K562 (cell line): ENCODE measurements around the gene MAP2K3. TPM values are rescaled to one million over a fixed set of nuclear protein-coding genes. Genes with fewer than 3 reads are reported as not detected.

Experiments
- MEF2D ChIP-seq: conservative IDR thresholded peaks from 2 replicates; pipeline ENCODE4 v1.6.1; 2016; ENCODE audit warnings: low read depth, missing genetic modification characterization, missing compliant biosample characterization
- NBN ChIP-seq: fragments of 450-650 bp; IDR thresholded peaks from 2 replicates; pipeline ENCODE4 v1.6.1; 2016; ENCODE audit warnings: low read depth, mild to moderate bottlenecking
- NR4A1 ChIP-seq, 2 experiments: fragments of 250-450 bp in 1 of 2; fragments of 450-650 bp in 1 of 2; sonication (Bioruptor Pico) in 1 of 2; IDR thresholded peaks; 2 replicates each; pipeline versions ENCODE4 v1.4.0 to v1.6.1; 2016 to 2020; ENCODE audit warnings: mild to moderate bottlenecking in 2 of 2, missing compliant biosample characterization in 1 of 2, missing genetic modification characterization in 1 of 2, moderate library complexity in 1 of 2
- PHF21A ChIP-seq: fragments of 450-650 bp; IDR thresholded peaks from 2 replicates; pipeline ENCODE4 v1.6.1; 2017; ENCODE audit warnings: low read depth, borderline replicate concordance
- PTTG1 ChIP-seq: fragments of 450-650 bp; IDR thresholded peaks from 2 replicates; pipeline ENCODE4 v1.6.1; 2016; ENCODE audit warnings: low read depth, mild to moderate bottlenecking, missing genetic modification characterization, missing compliant biosample characterization
- RFX5 ChIP-seq: IDR thresholded peaks from 2 replicates; pipeline ENCODE4 v1.6.1; 2011; ENCODE audit warnings: low read depth, mild to moderate bottlenecking, improper control_type of control experiment, low read length
- RUNX1 ChIP-seq: sonication (generic); IDR thresholded peaks from 2 replicates; pipeline ENCODE4 v1.6.1; 2016; ENCODE audit warnings: antibody characterized with exemption, low read depth
- SMAD2 ChIP-seq: fragments of 150-350 bp; IDR thresholded peaks from 2 replicates; pipeline ENCODE4 v1.6.1; 2014; ENCODE audit warnings: low read depth, mild to moderate bottlenecking, low read length
- SMAD4 ChIP-seq: fragments of 250-450 bp; sonication (Bioruptor Pico); conservative IDR thresholded peaks from 2 replicates; pipeline ENCODE4 v1.8.0; 2021; ENCODE audit warnings: inconsistent platforms, mild to moderate bottlenecking, moderate library complexity
- ZNF668 ChIP-seq: fragments of 250-450 bp; sonication (Bioruptor Pico); IDR thresholded peaks from 2 replicates; pipeline ENCODE4 v1.8.0; 2022; ENCODE audit warnings: mild to moderate bottlenecking, inconsistent platforms
- polyA plus RNA-seq, 8 experiments: library from polyadenylated mRNA; depleted of rRNA in 4 of 8; stranded (reverse) in 5 of 8; unstranded in 3 of 8; fragments of >200 nt; fragmentation: Nextera tagmentation in 2 of 8; fragmentation: Illumina TruSeq in 1 of 8; extraction: Ambion mirVana in 2 of 8; extraction: Trizol in 1 of 8; gene quantifications; 2 replicates each; pipeline versions ENCODE4 v1.2.1 to v1.2.3, GENCODE V29; 2011 to 2014; ENCODE audit warnings: inconsistent platforms in 1 of 8, missing spikeins in 1 of 8
- total RNA-seq, 7 experiments: library from RNA; depleted of rRNA in 6 of 7; stranded (reverse); fragments of >200 nt in 6 of 7; fragmentation: Illumina TruSeq in 2 of 7; extraction: Trizol in 2 of 7; gene quantifications; 2 replicates each; pipeline versions ENCODE4 v1.2.1 to v1.2.3, GENCODE V29; 2011 to 2021; ENCODE audit warnings: low replicate concordance in 1 of 7
- TF ChIP-seq, protein P1 (sequence below): fragments of 450-650 bp; formaldehyde crosslinking; IDR thresholded peaks from 2 replicates; pipeline ENCODE4 v1.4.0; 2022; ENCODE audit warnings: mild to moderate bottlenecking, moderate library complexity
- TF ChIP-seq, protein P2 (sequence below): fragments of 450-650 bp; formaldehyde crosslinking; IDR thresholded peaks from 2 replicates; pipeline ENCODE4 v1.4.0; 2020; ENCODE audit warnings: mild to moderate bottlenecking, moderate library complexity

The MAP2K3 gene
- total and polyA plus RNA-seq, 9 of the 15 experiments (the other 6 are each of a cell fraction or from before 2014, with no cell fraction given), result 0.18 to 14.8 (median 3.5) TPM

DNA sequence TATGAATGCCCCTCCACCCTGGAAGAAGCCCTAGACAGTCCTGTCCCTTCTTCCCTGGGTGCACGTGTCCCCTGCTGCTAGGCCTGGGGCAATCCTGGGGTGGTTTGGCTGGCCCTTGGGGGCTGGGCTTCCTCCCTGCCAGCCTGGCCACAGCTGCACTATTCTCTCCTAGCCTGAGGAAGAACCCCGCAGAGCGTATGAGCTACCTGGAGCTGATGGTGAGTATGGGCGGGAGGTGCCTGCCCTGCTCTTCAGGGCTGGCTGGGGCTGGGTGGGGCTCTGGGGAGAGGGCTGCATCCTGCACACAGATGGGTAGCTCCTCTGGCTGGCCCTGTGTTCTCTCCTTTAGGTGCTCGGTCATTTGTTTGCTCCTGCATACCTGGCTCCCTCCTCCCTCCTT is 28.8 kb downstream of the MAP2K3 start (continued):
- TF ChIP-seq, protein P1, sequence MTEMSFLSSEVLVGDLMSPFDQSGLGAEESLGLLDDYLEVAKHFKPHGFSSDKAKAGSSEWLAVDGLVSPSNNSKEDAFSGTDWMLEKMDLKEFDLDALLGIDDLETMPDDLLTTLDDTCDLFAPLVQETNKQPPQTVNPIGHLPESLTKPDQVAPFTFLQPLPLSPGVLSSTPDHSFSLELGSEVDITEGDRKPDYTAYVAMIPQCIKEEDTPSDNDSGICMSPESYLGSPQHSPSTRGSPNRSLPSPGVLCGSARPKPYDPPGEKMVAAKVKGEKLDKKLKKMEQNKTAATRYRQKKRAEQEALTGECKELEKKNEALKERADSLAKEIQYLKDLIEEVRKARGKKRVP (CRISPR knock-in tag), result no peak
- TF ChIP-seq NBN (no peak), ZNF668 (no peak), RFX5 (no peak), MEF2D (tag) (no peak), SMAD2 (no peak), RUNX1 (no peak), PTTG1 (tag) (no peak), NR4A1 (CRISPR knock-in tag; IDR thresholded peaks at IDR 0.05) (no peak), NR4A1 (tag; IDR thresholded peaks at IDR 0.05) (no peak), PHF21A (no peak), SMAD4 (no peak)
- TF ChIP-seq, protein P2, sequence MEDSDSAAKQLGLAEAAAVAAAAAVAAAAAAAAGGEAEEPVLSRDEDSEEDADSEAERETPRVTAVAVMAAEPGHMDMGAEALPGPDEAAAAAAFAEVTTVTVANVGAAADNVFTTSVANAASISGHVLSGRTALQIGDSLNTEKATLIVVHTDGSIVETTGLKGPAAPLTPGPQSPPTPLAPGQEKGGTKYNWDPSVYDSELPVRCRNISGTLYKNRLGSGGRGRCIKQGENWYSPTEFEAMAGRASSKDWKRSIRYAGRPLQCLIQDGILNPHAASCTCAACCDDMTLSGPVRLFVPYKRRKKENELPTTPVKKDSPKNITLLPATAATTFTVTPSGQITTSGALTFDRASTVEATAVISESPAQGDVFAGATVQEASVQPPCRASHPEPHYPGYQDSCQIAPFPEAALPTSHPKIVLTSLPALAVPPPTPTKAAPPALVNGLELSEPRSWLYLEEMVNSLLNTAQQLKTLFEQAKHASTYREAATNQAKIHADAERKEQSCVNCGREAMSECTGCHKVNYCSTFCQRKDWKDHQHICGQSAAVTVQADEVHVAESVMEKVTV, result no peak
